RKO (cell line): ENCODE data around the gene TMEM131.
"Not testable (repeated sequence)": the region's sequence is repeated elsewhere in the genome, so short reads cannot be mapped to it uniquely, and the experiment has no call there.

Experiments used
- DNase-seq: peaks from one replicate; pipeline ENCODE4 v3.0.0-alpha.2; 2016; ENCODE audit warnings: low spot score

The TMEM131 gene, protein sequence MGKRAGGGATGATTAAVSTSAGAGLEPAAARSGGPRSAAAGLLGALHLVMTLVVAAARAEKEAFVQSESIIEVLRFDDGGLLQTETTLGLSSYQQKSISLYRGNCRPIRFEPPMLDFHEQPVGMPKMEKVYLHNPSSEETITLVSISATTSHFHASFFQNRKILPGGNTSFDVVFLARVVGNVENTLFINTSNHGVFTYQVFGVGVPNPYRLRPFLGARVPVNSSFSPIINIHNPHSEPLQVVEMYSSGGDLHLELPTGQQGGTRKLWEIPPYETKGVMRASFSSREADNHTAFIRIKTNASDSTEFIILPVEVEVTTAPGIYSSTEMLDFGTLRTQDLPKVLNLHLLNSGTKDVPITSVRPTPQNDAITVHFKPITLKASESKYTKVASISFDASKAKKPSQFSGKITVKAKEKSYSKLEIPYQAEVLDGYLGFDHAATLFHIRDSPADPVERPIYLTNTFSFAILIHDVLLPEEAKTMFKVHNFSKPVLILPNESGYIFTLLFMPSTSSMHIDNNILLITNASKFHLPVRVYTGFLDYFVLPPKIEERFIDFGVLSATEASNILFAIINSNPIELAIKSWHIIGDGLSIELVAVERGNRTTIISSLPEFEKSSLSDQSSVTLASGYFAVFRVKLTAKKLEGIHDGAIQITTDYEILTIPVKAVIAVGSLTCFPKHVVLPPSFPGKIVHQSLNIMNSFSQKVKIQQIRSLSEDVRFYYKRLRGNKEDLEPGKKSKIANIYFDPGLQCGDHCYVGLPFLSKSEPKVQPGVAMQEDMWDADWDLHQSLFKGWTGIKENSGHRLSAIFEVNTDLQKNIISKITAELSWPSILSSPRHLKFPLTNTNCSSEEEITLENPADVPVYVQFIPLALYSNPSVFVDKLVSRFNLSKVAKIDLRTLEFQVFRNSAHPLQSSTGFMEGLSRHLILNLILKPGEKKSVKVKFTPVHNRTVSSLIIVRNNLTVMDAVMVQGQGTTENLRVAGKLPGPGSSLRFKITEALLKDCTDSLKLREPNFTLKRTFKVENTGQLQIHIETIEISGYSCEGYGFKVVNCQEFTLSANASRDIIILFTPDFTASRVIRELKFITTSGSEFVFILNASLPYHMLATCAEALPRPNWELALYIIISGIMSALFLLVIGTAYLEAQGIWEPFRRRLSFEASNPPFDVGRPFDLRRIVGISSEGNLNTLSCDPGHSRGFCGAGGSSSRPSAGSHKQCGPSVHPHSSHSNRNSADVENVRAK (N-terminal part only)

DNA sequence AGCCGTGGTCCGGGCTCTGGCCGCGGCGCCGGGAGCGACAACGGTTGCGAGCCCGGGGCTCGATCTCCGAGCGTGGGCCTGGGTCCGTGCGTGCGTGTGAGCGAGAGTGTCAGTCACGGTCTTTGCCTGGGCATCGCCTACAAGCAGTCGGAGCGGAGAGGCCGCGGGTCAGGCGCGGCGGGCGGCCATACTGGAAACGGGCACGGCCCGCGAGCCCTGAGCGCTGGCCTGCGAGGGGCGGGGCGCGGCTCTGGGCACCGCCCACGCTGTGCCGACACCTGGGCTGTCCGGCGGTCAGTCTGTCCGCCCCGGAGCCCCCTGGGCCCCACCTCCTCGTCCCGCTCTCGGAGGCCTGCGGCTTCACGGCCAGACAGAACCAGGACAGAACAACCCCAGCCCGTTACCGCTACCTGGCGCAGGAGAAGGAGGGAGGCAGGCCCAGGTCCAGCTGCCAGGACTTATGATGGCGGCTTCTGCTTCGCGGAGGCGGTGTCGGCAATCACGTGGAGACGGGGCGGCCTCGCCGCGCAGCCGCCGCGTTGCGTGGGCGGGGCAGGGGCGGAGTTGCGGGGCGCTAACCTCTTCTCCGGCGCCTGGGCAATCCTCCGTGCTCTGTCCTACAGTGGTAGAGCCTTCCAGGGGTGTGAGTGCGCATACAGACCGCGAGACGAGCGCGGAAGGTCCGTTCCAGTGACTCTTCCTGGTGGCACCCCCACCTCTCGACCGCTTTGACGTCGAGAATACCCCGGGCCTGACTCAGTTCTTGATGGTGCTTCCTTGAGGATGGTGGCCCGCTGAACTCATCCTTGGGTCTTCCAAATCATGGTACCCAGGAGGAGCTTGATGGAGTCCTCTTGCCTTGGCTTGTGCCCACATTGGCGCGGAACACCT, at the start of gene TMEM131:
TMEM131 (minus strand) TSS at position 215 of the 891 bp plus-strand sequence. CDS start 286 bp downstream, outside the sequence.
- DNase-seq = peak; percentile 94

DNA sequence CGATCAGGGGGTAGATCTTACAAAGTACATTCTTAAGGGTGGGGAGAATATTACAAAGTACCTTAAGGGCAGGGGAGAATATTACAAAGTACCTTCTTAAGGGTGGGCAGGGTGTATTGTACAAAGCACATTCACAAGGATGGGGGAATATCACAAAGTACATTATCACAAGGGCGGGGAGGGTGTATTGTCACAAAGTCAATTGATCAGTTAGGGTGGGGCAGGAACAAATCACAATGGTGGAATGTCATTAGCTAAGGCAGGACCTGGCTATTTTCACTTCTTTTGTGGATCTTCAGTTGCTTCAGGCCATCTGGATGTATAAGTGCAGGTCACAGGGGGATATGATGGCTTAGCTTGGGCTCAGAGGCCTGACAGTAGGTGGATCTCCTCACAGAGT, 49.0 kb upstream of the TMEM131 start:
- DNase-seq = not testable (repeated sequence)

GRCh38 chr2:98043101-98043500, 47.4 kb upstream of the TMEM131 start:
- no peak for DNase-seq

GRCh38 chr2:98040331-98040939, 44.7 kb upstream of the TMEM131 start:
- DNase-seq = no peak

- no peak for DNase-seq
Observed at GRCh38 chr2:98039085-98039756, 43.5 kb upstream of the TMEM131 start.

DNA sequence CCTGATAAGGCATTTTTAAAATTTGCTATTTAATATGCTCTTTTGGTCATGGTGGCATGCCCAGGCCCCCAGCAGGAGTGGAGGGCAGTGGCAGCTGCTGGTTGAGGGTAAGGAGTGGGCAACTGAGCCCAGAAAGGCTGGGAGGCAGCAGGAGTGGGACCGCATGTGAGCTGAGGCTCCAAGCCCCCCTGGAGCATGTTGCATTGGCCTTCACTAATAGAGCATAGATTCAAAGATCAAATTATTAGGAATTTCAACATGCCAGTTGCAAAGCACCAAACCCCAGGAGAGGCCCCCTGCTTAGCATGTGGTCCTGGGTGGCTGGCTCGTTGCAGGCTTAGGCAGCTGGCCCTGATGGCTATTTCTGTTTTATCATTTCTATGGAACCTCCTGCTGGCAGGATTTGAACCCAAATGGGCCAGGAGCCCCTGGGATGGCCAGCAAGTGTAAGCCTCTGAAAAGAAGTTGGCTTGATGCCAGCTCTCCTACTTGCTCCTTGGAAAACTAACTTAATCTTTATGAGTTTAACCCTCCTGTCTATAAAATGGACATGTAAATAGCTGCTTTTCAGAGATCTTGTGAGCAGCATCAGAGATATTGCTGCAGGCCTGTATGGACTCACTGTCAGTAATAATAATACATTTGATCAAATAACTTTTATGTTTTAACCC, 42.1 kb upstream of the TMEM131 start:
- no peak for DNase-seq

DNA sequence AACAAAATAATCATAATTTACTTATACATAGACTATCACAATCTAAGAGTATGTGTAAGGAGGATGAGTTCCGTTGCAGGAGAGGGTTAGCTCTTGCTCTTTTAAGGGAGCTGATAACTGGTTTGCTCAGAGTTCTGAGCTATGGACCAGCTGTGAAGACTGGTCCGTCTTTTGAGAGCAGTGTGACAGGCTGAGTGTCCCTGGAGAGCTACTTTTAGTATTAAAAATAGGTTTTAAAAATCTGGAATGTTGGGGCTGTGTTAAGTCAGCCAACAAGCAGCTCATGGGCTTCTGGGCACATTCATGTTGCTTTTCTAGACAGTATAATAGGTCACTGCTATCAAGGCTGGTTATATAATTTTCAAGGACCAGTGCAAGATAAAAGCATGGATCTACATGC, 41.5 kb upstream of the TMEM131 start:
- DNase-seq = no peak

GRCh38 chr2:98036349-98037000, 40.7 kb upstream of the TMEM131 start:
- no peak for DNase-seq

GRCh38 chr2:98034745-98035144, 39.0 kb upstream of the TMEM131 start:
- DNase-seq = no peak

DNA sequence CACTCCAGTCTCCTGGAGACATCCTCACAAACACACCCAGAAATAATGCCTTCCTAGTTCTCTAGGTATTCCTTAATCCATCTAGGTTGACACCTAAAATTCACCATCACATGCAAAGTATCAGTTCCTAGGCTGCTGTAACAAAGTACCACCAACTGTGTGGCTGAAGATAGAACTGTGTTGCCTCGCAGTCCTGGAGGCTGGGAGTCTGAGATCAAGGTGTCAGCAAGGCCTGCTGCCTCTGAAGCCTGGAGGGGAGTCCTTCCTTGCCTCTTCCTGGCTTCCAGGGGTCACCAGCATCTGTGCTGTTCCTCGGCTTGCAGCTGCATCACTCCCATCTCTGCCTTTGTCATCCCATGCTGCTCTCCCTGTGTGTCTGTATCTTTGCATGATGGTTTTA, 36.3 kb upstream of the TMEM131 start:
- no peak for DNase-seq

DNA sequence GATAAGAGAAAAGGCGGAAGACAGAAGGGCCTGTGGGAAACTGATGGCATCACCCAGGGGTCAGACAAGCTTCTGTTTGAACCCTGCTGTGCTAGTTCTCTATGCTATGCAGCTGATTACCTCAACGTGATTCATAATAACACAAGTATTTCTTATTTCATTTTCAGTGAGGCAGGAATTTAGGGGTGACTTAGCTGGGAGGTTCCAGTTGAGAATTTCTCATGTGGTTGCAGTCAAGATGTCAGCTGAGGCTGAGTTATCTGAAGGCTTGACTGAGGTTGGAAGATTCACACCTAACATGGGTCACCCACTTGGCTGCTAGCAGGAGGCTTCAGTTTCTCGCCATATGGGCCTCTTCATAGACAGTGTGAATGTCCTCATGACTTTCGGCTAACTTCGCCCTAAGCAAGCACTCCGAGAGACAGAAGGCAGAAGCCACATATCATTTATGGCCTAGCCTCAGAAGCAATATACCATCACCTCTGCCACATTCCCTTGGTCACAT, 34.0 kb upstream of the TMEM131 start:
- DNase-seq = no peak

- no peak for DNase-seq
Observed at GRCh38 chr2:98028931-98029717, 33.4 kb upstream of the TMEM131 start.

- no peak for DNase-seq
Observed at GRCh38 chr2:98028101-98028561, 32.4 kb upstream of the TMEM131 start.

DNA sequence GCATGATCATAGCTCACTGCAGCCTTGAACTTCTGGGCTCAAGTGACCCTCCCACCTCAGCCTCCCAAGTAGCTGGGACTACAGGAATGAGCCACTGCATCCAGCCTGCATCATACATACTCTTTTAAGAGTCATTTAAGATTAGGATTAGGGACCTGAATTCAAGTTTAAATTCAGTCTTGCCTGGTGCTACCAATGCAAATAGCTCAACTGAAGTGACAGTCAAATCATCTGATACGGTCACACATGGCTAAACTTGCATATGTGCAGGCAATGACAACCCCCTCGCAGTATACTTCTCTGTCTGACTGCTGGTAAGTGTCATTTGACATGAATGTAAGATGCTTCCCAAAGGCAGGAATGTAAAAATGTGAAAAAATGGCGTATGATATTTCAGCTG, 31.8 kb upstream of the TMEM131 start:
- no peak for DNase-seq

GRCh38 chr2:98026927-98027522, 31.3 kb upstream of the TMEM131 start:
- no peak for DNase-seq

DNA sequence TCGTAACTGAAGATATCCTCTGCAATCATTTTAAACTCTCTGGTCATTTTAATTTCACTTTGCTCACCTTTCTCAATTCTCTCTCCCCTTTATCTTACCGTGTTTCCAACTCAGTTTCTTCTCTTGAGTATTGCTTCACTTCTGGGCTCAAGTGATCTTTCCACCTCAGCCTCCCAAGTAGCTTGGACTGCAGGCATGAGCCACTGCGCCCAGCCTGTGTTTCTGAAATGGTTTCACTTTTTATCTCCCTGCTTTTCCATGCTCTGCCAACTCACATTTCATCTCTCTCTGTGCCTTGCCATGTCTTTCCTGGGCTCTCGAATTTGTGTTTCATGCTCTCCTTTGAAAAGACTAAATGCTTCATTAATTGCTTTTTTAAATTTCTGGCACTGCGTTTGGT, 30.5 kb upstream of the TMEM131 start:
- DNase-seq = no peak

DNA sequence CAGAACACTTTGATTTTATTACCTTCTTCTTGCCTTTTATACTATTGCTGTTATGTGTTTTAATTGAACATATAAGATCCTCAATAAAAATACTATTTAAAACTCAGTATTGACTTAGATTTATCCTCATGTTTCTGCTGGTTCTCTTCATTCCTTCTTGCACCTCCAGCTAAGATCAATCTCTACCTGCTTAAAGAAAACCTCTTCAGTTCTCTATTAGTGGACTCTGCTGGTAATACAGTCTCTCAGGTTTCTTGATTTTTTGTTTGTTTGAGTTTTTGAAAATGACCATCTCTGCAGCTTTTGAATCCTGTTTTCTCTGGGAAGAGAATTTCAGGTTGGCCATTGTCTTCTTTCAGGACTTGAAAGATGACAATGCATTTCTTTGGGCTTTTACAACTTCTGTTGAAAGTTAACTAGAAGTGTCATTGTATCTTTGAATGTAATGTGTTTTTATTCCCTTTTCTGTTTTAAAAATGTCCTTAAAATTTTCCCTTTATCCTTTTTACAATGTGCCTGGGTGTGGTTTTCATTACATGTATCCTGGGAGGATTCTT, 29.8 kb upstream of the TMEM131 start:
- DNase-seq = no peak
